ENCODE data around the gene DDX19B.

DDX19B gene

GRCh38 chr16:70349783-70350182 is 50.8 kb downstream of the DDX19B start:
- no peak for DNase-seq (ENCODE audit: low spot score)

- no peak for DNase-seq (ENCODE audit: low spot score)
These were observed 60.6 kb downstream of the DDX19B start for GRCh38 chr16:70359552-70359951.

- DNase-seq (ENCODE audit: low spot score) = peak; percentile 36
These were observed 65.4 kb downstream of the DDX19B start for GRCh38 chr16:70364399-70364798.

GRCh38 chr16:70370145-70370544 is 71.2 kb downstream of the DDX19B start:
- DNase-seq (ENCODE audit: low spot score) = peak; percentile 22

GRCh38 chr16:70370924-70371323 is 71.9 kb downstream of the DDX19B start:
- DNase-seq (ENCODE audit: low spot score) = no peak

- no peak for DNase-seq (ENCODE audit: low spot score)
These were observed 74.1 kb downstream of the DDX19B start for GRCh38 chr16:70372921-70373728.

- DNase-seq (ENCODE audit: low spot score) = no peak
These were observed 75.2 kb downstream of the DDX19B start for GRCh38 chr16:70374213-70374612.

GRCh38 chr16:70375636-70376611 is 76.9 kb downstream of the DDX19B start:
- no peak for DNase-seq (ENCODE audit: low spot score)

GRCh38 chr16:70377782-70378181 is 78.8 kb downstream of the DDX19B start:
- DNase-seq (ENCODE audit: low spot score) = no peak

GRCh38 chr16:70378869-70379493 is 80.0 kb downstream of the DDX19B start:
- DNase-seq (ENCODE audit: low spot score) = no peak

GRCh38 chr16:70380248-70380918 is 81.4 kb downstream of the DDX19B start:
- peak; percentile 80 for DNase-seq (ENCODE audit: low spot score)

GRCh38 chr16:70380919-70381603 is 82.1 kb downstream of the DDX19B start:
- peak; percentile 99 for DNase-seq (ENCODE audit: low spot score)

- no peak for DNase-seq (ENCODE audit: low spot score)
These were observed 82.8 kb downstream of the DDX19B start for GRCh38 chr16:70381604-70382342.

- DNase-seq (ENCODE audit: low spot score) = no peak
These were observed 84.5 kb downstream of the DDX19B start for GRCh38 chr16:70383421-70383960.
